ENCODE results near the gene CGREF1.

- TF ChIP-seq POLR2A (IDR thresholded peaks at IDR 0.05) (peak; percentile 34), CTCF (IDR thresholded peaks at IDR 0.05) (no peak)
Observed at GRCh38 chr2:27148801-27149439, 30.0 kb upstream of the CGREF1 start, which contains the start of gene TCF23.
